ENCODE measurements around the gene SPPL3. TPM values are rescaled to one million over a fixed set of nuclear protein-coding genes. Genes with fewer than 3 reads are reported as not detected.

Gene SPPL3
- total RNA-seq, 1 donor from 2014 or later = 48.9 TPM

DNA sequence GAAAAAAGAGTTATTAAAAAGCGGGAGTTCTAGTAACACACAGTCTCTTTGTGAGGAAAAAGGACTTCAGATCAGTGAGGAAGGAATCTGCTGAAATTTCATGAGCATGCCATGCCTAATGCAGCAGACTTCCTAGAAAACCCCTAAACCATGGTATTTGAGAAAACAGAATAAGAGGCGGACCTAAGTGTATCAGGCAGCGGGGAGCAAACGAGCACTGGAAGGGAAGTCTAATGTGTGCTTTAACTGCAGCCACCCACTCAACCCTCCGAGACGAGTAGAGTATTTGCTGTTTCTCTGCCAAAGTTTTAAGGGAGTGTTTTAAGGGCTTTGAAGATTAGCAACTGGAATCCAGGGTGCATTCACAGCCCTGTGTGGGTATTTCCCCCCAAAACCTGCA is 142.1 kb downstream of the SPPL3 start:
- Histone ChIP-seq H3K27ac (peak overlapping the region; percentile 58), H3K36me3 (peaks cover 0 to 50% of the 10 kb centered on the region in 2 donors), H3K4me1 (no peaks in the 10 kb centered on the region), H3K4me3 (no peak overlapping the region), H3K27me3 (no peaks in the 10 kb centered on the region), H3K9me3 (no peaks in the 10 kb centered on the region)
- TF ChIP-seq POLR2A (IDR thresholded peaks at IDR 0.05) (no peak), POLR2AphosphoS5 (IDR thresholded peaks at IDR 0.05; ENCODE audit: insufficient read depth in 1 of 2, low read depth in 1 of 2) (no peak)
- TF ChIP-seq, protein P1, sequence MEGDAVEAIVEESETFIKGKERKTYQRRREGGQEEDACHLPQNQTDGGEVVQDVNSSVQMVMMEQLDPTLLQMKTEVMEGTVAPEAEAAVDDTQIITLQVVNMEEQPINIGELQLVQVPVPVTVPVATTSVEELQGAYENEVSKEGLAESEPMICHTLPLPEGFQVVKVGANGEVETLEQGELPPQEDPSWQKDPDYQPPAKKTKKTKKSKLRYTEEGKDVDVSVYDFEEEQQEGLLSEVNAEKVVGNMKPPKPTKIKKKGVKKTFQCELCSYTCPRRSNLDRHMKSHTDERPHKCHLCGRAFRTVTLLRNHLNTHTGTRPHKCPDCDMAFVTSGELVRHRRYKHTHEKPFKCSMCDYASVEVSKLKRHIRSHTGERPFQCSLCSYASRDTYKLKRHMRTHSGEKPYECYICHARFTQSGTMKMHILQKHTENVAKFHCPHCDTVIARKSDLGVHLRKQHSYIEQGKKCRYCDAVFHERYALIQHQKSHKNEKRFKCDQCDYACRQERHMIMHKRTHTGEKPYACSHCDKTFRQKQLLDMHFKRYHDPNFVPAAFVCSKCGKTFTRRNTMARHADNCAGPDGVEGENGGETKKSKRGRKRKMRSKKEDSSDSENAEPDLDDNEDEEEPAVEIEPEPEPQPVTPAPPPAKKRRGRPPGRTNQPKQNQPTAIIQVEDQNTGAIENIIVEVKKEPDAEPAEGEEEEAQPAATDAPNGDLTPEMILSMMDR (IDR thresholded peaks at IDR 0.05) = no peak
- no peak for DNase-seq (ENCODE audit: extremely low spot score in 2 of 2)
- intact Hi-C loops (cut with DNase I) = no loop called here

DNA sequence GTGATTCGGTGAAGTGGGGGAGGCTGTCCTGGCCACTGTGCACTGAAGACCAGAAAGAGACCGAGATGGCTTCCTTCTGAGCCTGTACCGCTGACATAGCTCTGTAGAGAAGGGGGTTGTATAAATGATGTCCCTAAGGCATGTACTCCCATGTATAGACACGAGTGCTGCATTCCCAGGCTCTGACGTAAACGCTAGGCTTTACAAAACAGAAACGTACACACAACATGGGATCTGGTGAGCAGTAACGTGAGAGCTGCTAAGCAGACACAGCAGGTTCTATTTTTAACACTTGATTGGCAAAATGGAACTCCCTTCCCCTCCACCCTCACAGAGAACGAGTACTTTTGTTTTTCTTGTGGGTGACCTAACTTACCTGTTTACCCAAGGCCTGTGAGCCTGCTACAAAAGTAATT is 142.6 kb downstream of the SPPL3 start:
- Histone ChIP-seq H3K9me3 (no peaks in the 10 kb centered on the region), H3K4me1 (no peaks in the 10 kb centered on the region), H3K36me3 (peaks cover 0 to 44% of the 10 kb centered on the region in 2 donors), H3K27ac (peak overlapping the region; percentile 58), H3K4me3 (peak overlapping the region in 1 of 2 donors; percentile 5), H3K27me3 (no peaks in the 10 kb centered on the region)
- no peak for DNase-seq (ENCODE audit: extremely low spot score in 2 of 2)
- TF ChIP-seq POLR2A (IDR thresholded peaks at IDR 0.05) = no peak
- peak in 1 of 2 donors; percentile 67 for TF ChIP-seq POLR2AphosphoS5 (IDR thresholded peaks at IDR 0.05; ENCODE audit: insufficient read depth in 1 of 2, low read depth in 1 of 2)
- intact Hi-C loops (cut with DNase I) = no loop called here

DNA sequence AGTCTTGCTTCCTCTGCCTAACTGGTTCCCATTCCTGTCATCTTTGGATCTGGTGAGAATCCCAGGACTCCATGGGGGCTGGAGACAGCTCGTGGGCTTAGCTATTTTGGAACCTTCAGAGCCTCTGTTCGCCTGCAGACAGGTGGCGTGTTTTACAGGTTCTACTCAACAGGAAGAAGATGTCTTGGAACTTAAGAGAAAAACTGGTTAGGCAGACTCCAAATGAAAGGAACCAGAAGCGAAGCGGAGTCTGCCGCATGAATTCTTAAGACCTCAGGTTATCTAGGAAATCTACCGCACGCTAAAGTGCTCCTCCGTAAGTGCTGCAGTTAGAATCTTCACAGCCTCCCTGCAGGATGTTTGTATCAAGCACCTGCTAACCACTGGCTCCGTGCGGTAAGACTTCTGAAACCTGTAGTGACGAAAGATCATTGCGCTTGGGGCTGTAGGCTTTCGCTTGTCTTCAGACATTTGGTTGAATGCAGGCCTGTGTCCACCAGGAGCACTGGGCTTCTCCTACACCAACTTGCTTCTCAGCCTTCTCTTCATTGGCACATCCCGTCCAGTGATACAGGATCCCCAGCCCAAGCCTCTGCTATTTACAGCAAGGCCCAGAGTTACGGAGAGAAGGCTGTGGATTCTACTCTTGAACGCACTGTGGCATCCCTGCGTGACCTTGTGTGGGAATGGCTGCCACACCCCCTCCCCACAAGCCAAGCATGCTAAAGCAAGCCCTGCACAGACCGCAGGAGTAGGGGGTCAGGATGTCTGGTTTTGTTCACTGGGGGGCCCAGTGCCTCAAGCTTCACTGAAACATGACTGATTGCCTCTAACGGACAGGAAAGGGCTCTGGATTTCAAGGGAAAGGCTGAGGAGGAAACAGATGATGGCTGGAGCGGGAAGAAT is 143.6 kb downstream of the SPPL3 start:
- no peaks in the 10 kb centered on the region for H3K9me3 ChIP-seq

DNA sequence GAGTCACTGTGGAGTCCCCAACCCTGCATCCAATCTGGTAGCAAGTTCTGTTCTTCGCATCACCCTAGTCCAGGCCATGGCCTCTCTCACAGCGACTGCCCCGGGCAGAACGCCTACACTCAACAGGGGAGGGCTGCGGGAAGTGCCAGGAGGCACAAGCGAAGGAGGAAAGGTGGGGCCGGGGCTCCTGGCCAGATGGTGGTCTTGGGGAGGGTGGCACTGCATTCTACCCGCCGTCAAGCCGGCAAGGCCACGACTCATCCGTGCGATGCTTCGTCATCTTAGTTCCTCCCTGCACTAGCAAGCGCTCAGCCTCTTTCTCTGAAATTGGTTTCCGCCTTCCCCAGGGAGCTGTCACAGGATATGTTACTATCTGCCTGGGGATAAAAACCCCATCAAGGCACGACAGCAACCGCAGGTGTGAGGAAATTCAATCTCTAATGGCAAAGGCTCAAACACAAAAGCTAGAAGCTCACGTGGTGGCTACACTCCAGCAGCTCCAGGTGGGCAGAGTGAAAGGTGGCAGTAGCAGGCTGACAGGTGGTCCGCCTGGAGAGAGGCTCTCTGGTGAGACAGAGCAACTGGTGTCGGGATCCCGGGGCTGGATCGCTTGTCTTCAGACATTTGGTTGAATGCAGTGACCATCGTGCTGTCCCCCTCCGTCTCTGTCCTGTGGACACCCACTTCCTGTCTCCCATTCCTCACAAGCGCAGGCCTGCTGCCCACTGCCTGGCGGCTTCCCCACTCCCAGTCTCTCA is 144.4 kb downstream of the SPPL3 start:
- DNase-seq (ENCODE audit: extremely low spot score in 2 of 2) = no peak
- intact Hi-C loops (cut with DNase I) = no loop called here
- no peaks in the 10 kb centered on the region for H3K27me3 ChIP-seq
- no peak overlapping the region for H3K4me3 ChIP-seq
- no peak overlapping the region for H3K27ac ChIP-seq
- H3K4me1 ChIP-seq = no peaks in the 10 kb centered on the region
- TF ChIP-seq POLR2A (IDR thresholded peaks at IDR 0.05) (no peak), POLR2AphosphoS5 (IDR thresholded peaks at IDR 0.05; ENCODE audit: insufficient read depth in 1 of 2, low read depth in 1 of 2) (no peak)
- TF ChIP-seq, protein P1 (IDR thresholded peaks at IDR 0.05) = no peak
- no peaks in the 10 kb centered on the region for H3K9me3 ChIP-seq
- peaks cover 0 to 29% of the 10 kb centered on the region in 2 donors for H3K36me3 ChIP-seq

More for the DNA sequence above, 143.6 kb downstream of the SPPL3 start:
- Histone ChIP-seq H3K36me3 (peaks cover 0 to 35% of the 10 kb centered on the region in 2 donors), H3K27ac (no peak overlapping the region), H3K27me3 (no peaks in the 10 kb centered on the region), H3K4me1 (no peaks in the 10 kb centered on the region), H3K4me3 (no peak overlapping the region)
- intact Hi-C loops (cut with DNase I) = no loop called here
- TF ChIP-seq, protein P1 (IDR thresholded peaks at IDR 0.05) = no peak
- TF ChIP-seq POLR2A (IDR thresholded peaks at IDR 0.05) = no peak
- no peak for TF ChIP-seq POLR2AphosphoS5 (IDR thresholded peaks at IDR 0.05; ENCODE audit: insufficient read depth in 1 of 2, low read depth in 1 of 2)
- DNase-seq (ENCODE audit: extremely low spot score in 2 of 2) = peak; percentile 77 to 79

DNA sequence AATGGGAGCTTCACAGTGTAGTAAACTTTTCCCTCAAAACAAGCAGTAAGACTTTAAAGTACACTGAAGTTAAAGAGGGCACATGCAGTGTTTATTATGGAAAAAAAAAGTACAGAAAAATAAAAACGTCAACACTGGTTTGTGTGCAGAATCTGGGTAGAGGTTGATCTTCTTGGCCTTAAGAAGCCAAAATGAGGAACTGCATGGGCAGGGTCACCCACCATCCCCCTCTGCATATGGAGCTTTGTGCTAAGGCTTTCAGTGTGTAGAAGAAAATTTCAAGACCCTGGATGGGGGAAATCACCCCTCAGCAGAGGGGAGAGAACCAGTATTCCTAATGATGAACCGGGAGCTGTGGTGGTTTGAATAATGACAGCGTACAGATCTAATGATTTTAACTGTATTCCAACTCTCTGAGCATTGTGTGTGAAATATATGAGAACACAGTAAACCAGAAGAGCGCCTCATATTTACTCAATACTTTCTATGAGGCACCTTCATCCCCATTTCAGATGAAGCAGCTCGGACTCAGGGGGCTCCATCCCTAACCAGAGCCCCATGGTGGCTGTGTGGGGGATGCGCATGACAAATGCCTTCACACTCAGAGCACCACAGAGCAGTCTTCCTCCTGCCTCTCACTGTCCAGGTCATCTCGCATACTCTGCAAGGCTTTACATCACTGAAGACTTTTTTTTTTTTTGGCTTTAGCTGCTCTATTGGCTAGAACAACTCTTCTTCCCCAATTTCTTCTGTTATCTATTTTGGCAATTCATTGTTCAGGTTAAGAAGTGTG is 145.2 kb downstream of the SPPL3 start:
- Histone ChIP-seq H3K27ac (no peak overlapping the region), H3K4me1 (no peaks in the 10 kb centered on the region), H3K4me3 (no peak overlapping the region), H3K27me3 (no peaks in the 10 kb centered on the region), H3K36me3 (peaks cover 0 to 21% of the 10 kb centered on the region in 2 donors), H3K9me3 (no peaks in the 10 kb centered on the region)
- TF ChIP-seq, protein P1 (IDR thresholded peaks at IDR 0.05) = no peak
- TF ChIP-seq POLR2AphosphoS5 (IDR thresholded peaks at IDR 0.05; ENCODE audit: insufficient read depth in 1 of 2, low read depth in 1 of 2) = no peak
- TF ChIP-seq POLR2A (IDR thresholded peaks at IDR 0.05) = no peak
- no peak for DNase-seq (ENCODE audit: extremely low spot score in 2 of 2)
- intact Hi-C loops (cut with DNase I) = no loop called here
